Tibial nerve (tissue), 3 donors: ENCODE measurements around the gene HCN1.

ENCODE experiments used
- CTCF ChIP-seq, 5 experiments: fragments of 200-600 bp in 3 of 5; fragments of 450-650 bp in 2 of 5; sonication (generic) in 3 of 5; IDR thresholded peaks; one replicate each; pipeline ENCODE4 v1.5.1; 2016 to 2019; ENCODE audit warnings: antibody characterized with exemption in 5 of 5, mild to moderate bottlenecking in 3 of 5, moderate library complexity in 2 of 5
- POLR2A ChIP-seq, 2 donors: fragments of 450-650 bp; IDR thresholded peaks; one replicate each; pipeline ENCODE4 v1.6.1; 2017; ENCODE audit warnings: antibody characterized with exemption in 2 of 2, mild to moderate bottlenecking in 2 of 2, moderate library complexity in 2 of 2

- no peak for TF ChIP-seq CTCF (IDR thresholded peaks at IDR 0.05)
- TF ChIP-seq POLR2A (IDR thresholded peaks at IDR 0.05): no peak
Measured at GRCh38 chr5:45440466-45440865, 255.7 kb downstream of the HCN1 start.
